ENCODE results near the gene ASMT.
A peak's percentile ranks its signal among the peaks of the same experiment; 100 is the strongest.
"Not testable (repeated sequence)": the region's sequence is repeated elsewhere in the genome, so short reads cannot be mapped to it uniquely, and the experiment has no call there.

Gene ASMT

GRCh38 chrX:1652011-1652811 lies 37.4 kb downstream of the ASMT start:
- DNase-seq = not testable (repeated sequence)

DNA sequence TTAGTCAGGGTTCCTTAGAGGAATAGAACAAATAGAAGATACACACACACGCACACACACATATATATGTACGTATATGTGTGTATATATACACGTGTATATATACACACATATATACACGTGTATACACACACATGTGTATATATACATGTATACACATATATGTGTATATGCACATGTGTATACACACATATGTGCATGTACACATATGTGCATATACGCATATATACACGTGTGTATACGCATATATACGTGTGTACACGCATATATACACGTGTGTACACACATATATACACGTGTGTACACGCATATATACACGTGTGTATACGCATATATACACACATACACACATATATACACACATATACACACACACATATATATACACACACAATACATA lies 41.5 kb downstream of the ASMT start:
- no peak for DNase-seq

DNA sequence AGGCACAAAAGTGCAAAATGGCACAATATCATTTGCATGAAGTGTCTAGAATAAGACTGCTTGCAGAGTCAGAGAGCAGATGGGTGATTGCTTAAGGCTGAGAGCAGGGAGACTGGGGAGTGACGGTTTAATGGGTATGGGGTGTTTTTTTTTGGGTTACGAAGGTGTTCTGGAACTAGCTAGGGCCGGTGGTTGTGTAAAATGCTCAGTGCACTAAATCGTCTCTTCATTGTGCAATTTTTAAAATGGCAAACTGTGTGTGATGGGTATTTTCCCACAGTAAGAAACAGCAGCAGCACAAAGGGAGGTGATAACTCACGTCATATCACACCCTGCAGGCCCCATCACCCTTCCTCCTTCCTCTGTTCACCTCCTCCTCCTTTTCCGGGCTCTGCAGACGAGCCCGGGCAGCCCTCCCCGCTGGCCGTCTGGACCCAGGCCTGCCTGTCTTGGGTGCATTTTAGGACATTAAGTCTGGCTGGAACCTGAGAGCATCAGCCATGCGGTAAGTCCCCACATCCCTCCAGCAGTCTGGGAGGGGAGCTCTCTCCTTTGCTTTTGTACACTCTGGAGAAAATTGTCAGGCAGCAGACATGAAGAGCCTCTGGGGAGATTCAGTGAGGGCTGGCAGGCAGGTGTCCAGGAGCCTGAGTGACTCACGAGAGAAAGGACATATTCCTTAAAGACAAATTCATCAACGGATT lies 42.7 kb downstream of the ASMT start:
- DNase-seq = peak; percentile 42

- DNase-seq = no peak
Observed at GRCh38 chrX:1658071-1658491, 43.2 kb downstream of the ASMT start.

- no peak for DNase-seq
Observed at GRCh38 chrX:1659664-1660461, 45.0 kb downstream of the ASMT start.

GRCh38 chrX:1661048-1661921 lies 46.4 kb downstream of the ASMT start:
- DNase-seq = no peak

- no peak for DNase-seq
Observed at GRCh38 chrX:1661922-1662221, 47.0 kb downstream of the ASMT start.

- DNase-seq = no peak
Observed at GRCh38 chrX:1667566-1667965, 52.7 kb downstream of the ASMT start.

DNA sequence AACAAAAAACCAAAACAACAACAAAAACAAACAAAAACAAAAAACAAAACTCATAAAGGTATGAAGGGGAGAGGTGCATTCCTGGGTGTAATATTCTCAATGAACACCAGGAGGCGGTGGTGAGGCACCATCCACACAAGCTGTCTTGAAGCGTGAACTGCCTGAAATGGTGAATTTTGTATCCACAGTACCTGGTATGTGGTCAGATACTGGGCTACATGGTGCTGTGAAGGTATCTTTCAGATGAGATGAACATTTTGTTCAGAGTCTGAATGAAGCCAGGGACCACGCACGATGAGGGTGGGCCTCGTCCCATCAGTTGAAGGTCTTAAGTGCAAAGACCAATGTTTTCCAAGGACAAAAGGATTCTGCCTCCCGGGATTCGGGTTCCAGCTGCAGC lies 58.5 kb downstream of the ASMT start:
- no peak for DNase-seq

- no peak for DNase-seq
Observed at GRCh38 chrX:1676866-1677265, 62.0 kb downstream of the ASMT start.

DNA sequence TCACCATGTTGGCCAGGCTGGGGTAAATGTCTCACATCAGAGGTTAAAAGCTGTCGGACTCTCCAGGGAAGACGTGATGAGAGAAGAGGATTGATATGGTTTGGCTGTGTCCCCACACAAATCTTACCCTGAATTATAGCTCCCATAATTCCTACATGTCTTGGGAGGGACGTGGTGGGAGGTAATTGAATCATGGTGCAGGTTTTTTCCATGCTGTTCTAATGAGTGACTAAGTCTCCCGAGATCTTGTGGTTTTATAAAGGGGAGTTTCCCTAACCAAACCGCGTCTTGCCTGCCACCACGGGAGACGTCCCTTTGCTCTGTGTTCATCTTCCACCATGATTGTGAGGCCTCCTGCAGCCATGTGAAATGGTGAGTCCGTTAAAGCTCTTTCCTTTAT lies 64.4 kb downstream of the ASMT start:
- no peak for DNase-seq

DNA sequence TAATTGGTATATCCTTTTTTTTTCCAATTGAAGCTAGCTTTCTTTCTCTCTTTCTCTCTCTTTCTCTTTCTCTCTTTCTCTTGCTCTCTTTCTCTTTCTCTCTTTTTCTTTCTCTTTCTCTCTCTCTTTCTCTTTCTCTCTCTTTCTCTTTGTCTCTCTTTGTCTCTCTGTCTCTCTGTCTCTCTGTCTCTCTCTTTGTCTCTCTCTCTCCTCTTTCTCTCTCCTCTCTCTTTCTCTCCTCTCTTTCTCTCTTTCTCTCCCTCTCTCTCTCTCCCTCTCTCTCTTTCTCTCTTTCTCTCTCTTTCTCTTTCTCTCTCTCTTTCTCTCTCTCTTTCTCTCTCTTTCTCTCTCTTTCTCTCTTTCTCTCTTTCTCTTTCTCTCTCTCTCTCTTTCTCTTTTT lies 66.6 kb downstream of the ASMT start:
- DNase-seq = no peak

- not testable (repeated sequence) for DNase-seq
Observed at GRCh38 chrX:1681856-1682255, 67.0 kb downstream of the ASMT start.

GRCh38 chrX:1682501-1682900 lies 67.6 kb downstream of the ASMT start:
- not testable (repeated sequence) for DNase-seq

DNA sequence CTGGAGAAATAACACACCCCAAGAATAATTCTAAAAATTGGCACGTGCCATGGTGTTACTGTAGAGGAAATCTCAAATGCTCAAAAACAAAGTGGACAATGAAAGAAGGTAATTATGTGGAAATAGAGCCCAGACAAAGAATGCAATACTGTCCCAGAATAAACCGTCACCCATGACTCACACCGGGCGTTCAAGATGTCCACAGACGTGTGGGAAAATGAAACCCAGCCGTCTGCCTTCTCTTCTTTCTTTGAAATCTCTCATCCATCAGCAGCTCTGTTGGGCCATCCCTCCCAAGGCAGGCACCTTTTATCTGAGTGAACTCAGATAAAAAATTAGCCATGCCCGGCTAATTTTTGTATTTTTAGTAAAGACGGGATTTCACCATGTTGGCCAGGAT lies 70.0 kb downstream of the ASMT start:
- not testable (repeated sequence) for DNase-seq

DNA sequence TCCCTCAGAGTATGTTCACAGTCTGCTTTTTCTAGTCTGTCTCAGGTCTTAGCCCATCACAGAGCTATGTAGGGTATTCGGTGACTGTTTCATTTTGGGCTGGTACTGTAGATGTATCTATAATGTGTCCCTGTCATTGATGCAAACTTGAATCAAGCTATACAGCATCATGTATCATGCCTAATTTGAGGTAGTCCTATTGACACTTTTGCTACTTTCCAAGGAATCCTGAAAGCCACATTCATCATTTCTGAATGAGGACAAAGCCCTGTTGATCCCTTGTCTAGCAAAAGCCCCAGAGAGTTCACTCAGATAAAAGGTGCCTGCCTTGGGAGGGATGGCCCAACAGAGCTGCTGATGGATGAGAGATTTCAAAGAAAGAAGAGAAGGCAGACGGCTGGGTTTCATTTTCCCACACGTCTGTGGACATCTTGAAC lies 70.6 kb downstream of the ASMT start:
- not testable (repeated sequence) for DNase-seq

- DNase-seq = peak; percentile 59
Observed at GRCh38 chrX:1686642-1687041, 71.8 kb downstream of the ASMT start.

Data from NCI-H226 (cell line).